ENCODE data around the gene WDR77.
A peak's percentile ranks its signal among the peaks of the same experiment; 100 is the strongest.

Gene WDR77

DNA sequence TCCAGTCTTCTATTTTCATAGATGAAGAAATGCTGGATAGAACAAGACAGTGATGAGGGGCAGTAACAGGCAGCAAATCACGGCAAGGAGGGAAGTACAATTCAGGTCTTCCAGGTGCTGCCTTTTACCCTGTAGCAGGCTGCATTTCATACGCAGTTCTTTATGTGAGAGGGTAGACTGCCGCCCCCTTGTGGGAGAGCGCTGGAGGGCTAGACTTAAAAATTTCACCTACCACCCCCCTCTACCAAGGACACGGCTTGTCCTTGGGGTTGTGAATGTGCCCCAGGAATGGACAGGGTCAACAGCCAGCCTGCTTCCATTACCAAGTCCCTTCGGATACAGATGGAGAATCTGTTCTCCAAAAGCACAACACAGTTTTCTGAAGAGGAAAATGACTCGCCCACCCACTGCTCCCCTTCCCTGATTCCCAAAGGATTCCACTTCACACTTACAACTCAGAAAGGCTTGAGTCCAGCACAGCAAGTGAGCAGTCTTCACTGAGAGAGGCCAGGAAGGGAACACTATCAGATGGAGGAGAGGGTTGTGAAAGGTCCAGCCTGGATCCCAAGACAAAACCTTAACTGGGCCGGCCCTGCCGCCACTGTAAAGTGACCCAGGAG is 7.4 kb downstream of the WDR77 start:
- DNase-seq (ENCODE audit: low read depth in 2 of 3, low spot score in 1 of 3), result peak; percentile 36 to 47 (median 40)

GRCh38 chr1:111439461-111440351 is 9.3 kb downstream of the WDR77 start:
- no peak for DNase-seq (ENCODE audit: low read depth in 2 of 3, low spot score in 1 of 3)

DNA sequence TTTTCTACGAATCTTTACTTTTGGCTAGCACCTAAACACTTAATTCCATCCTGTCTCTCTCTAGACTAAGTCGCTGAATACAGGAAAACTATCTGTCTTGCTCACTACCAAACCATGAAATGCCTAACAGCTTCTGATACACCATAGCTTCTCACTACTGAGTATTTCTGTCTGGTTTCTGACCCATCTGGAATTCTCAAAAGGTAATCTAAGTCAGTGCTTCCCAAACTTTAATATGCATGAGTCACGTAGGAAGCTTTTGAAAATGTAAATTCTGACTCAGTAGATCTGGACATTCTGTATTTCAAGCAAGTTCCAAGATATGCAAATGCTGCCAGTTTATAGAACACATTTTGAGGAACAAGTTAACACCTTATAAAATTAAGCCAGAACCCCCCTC is 12.3 kb downstream of the WDR77 start:
- no peak for DNase-seq (ENCODE audit: low read depth in 2 of 3, low spot score in 1 of 3)

DNA sequence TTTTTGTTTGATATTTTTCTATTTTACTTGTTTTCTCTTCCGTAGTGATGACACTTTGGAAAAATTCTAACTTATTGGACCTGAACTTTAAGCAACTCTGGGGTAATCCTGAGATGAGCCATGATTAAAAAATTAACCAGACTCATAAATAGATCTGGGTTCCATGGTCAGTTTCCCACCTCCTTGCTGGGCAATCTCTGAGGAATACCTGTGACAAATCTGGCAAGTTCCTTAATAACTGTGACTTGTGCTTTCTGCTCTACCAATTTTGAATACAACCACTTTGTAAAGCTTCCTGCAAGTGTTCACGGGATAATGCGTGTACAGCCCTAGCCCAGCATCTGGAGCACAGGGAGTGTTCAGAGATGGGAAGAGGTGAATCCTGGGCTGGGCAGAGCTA is 24.8 kb downstream of the WDR77 start:
- no peak for DNase-seq (ENCODE audit: low read depth in 2 of 3, low spot score in 1 of 3)

DNA sequence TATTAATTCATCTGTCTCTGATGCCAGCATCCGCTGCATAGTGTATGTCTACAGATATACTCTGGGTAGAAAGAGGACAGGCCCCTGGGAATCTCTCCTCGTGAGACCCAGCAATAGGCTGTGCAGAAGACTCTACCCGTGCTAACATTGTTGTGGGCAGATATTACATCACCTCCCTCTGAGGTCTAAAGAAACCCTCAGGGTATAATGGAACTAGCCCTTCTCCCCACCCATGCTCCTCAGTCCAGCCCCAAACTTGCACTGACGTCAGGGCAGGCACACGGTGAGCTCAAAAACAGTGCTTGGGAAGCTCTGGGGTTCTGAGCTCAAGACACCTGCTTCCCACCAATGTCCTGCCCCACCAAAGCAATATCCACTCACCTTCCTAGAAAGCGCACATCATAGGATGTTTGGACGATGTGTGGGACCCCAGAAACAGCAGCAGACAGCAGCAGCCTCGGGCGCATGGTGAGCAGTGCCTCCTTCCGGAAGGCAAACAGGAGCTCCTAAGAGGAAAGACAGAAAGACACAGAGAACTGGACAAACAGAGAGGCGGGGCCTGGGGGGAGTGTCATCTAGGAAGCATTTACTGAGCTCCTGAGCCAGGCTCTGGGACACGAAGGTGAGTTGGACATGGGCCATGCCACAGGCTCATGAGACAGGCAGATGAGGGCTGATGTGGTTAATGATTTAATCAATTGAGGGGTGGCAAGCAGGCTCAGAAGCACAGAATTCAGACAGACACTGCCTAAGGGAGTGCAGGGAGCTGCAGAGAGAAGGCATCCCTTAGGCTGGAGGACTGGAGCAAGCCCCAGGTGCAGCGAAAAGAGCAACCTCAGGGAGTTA is 26.3 kb downstream of the WDR77 start:
- DNase-seq (ENCODE audit: low read depth in 2 of 3, low spot score in 1 of 3), result no peak

- no peak for DNase-seq (ENCODE audit: low read depth in 2 of 3, low spot score in 1 of 3)
These were observed 28.7 kb downstream of the WDR77 start for GRCh38 chr1:111420377-111420776.

DNA sequence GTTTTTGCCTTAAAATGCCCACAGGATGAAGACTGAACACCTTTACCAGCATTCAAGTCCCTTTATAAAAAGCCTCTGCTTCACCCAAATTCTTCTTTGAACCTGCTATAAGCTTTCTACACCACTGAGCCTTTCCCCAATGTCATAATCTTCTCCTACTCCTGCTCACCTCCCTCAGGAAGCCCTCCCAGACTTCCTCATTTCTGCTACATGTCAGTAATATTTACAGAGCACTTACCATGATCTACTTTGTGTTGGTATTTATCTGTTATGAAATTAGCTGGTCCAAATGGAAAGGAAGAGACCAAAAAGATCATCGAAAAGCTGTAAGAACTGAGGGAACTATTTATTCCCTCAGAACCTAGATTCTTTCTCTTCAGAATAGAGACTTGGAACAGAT is 30.0 kb downstream of the WDR77 start:
- DNase-seq (ENCODE audit: low read depth in 2 of 3, low spot score in 1 of 3), result no peak

GRCh38 chr1:111417755-111418154 is 31.3 kb downstream of the WDR77 start:
- no peak for DNase-seq (ENCODE audit: low read depth in 2 of 3, low spot score in 1 of 3)

- no peak for DNase-seq (ENCODE audit: low read depth in 2 of 3, low spot score in 1 of 3)
These were observed 33.6 kb downstream of the WDR77 start for GRCh38 chr1:111415461-111415860.

- DNase-seq (ENCODE audit: low read depth in 2 of 3, low spot score in 1 of 3), result no peak
These were observed 34.3 kb downstream of the WDR77 start for GRCh38 chr1:111414756-111415155.

GRCh38 chr1:111412839-111413238 is 36.2 kb downstream of the WDR77 start:
- DNase-seq (ENCODE audit: low read depth in 2 of 3, low spot score in 1 of 3), result no peak

GRCh38 chr1:111407301-111407700 is 41.8 kb downstream of the WDR77 start:
- DNase-seq (ENCODE audit: low read depth in 2 of 3, low spot score in 1 of 3), result no peak

DNA sequence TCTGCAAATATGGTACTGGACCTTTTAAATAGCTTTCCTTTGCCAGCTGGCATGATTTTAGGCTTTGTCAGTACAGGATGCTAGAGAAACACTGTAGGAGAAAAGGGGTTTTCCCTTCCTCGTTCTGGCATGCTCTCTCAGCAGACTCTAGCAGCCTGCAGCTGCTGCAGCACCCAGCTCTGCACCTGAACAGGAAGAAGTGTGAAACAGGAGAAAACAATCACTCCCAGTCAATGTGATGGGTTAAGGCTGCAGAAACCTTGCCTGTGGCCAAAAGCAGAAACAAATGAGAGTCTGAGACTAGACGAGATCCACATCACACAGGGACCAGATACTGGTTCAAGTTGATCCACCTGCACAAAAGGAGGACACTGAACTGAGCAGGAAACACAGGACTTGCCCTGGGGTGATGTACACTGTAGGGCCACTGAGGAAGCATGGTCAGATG is 42.7 kb downstream of the WDR77 start:
- DNase-seq (ENCODE audit: low read depth in 2 of 3, low spot score in 1 of 3), result peak in 1 of 3 donors; percentile 13

DNA sequence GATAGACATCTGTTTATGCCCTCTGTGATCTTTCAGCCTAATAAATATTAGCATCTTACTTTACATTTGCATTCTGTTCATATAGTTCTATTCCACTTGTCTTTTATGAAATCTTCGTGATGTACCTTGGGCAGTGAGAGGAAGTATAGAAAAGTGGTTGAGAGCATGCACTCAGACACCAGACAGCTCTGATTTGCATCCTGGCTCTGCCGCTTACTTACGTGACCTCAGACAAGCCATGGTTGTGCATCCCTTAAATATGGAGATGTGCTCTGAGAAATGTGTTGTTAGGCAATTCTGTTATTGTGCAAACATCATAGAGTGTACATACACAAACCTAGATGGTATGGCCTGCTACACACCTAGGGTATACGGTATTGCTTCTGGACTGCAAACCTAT is 44.5 kb downstream of the WDR77 start:
- DNase-seq (ENCODE audit: low read depth in 2 of 3, low spot score in 1 of 3), result no peak

DNA sequence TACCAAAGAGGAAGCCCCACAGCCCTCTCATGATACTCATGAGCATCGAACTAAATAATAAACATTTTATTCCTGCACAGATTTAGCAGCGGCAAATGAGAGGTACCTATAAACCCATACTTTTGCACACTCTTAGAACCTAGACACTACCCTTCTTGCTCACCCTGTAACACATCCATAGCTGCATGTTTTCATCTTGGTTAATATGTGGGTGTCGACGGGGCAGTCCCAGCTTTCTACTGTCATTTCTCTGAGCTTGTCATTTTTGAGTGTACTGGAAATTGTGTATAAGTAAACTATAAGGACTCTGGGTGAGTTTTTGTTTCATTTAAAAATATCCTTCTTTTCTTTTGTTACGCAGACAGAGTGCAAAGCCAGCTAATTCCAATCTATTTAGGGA is 47.0 kb downstream of the WDR77 start:
- peak in 1 of 3 donors; percentile 14 for DNase-seq (ENCODE audit: low read depth in 2 of 3, low spot score in 1 of 3)

- DNase-seq (ENCODE audit: low read depth in 2 of 3, low spot score in 1 of 3), result peak in 2 of 3 donors; percentile 14 to 62
These were observed 49.1 kb downstream of the WDR77 start for GRCh38 chr1:111399792-111400610.

DNA sequence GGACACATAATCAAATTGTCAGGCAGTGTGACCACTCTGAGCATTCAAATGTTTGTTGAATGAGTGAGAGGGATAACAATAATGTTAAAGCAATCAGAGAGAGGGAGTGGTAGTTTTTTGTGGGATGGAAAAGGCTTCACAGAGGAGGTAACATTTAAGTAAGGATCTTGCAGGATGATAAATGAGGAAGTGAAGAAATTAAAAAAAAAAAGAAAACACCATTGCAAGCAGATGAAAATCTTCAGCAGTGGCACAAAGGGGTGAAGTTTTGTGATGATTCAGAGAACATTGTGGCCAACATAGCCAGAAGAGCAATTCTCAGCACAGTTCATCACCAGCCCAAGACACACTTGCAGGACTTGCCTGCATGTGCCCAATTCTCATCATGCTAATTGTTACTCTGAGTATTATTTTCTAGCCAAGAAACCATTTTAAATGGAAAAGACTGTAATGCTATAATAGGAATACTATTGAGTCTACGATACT is 56.6 kb downstream of the WDR77 start:
- DNase-seq (ENCODE audit: low read depth in 2 of 3, low spot score in 1 of 3), result no peak

GRCh38 chr1:111392042-111392441 is 57.0 kb downstream of the WDR77 start:
- no peak for DNase-seq (ENCODE audit: low read depth in 2 of 3, low spot score in 1 of 3)
